ENCODE data around the gene CTNNBL1.
"Not testable (repeated sequence)": the region's sequence is repeated elsewhere in the genome, so short reads cannot be mapped to it uniquely, and the experiment has no call there.

Gene CTNNBL1, protein sequence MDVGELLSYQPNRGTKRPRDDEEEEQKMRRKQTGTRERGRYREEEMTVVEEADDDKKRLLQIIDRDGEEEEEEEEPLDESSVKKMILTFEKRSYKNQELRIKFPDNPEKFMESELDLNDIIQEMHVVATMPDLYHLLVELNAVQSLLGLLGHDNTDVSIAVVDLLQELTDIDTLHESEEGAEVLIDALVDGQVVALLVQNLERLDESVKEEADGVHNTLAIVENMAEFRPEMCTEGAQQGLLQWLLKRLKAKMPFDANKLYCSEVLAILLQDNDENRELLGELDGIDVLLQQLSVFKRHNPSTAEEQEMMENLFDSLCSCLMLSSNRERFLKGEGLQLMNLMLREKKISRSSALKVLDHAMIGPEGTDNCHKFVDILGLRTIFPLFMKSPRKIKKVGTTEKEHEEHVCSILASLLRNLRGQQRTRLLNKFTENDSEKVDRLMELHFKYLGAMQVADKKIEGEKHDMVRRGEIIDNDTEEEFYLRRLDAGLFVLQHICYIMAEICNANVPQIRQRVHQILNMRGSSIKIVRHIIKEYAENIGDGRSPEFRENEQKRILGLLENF

GRCh38 chr20:37693635-37694626 lies at the start of gene CTNNBL1:
CTNNBL1 (plus strand) TSS chr20:37694030; CDS start chr20:37694123, 93 bp downstream.
- in situ Hi-C loops (cut with HindIII; ENCODE audit: low sequenced_read_pairs), result no loop called here

DNA sequence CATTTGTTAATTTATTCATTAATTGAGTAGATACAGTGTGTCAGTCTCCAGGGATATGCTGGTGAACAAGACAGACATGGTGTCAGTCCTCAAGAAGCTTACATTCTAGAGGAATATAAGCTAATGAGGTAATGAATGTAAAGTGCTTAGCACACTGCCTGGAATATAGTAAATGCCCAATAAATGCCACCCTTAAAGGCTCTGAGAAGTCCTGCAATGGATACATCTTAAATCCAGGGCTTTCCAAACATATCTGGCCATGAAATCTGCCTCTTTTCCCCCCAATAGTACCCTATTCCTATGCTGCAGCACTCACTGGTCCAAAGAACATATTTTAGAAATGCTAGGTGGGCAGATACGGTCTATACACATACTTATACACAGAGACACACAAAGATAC lies 49.2 kb upstream of the CTNNBL1 start:
- in situ Hi-C loops (cut with HindIII; ENCODE audit: low sequenced_read_pairs), result no loop called here

- in situ Hi-C loops (cut with HindIII; ENCODE audit: low sequenced_read_pairs), result no loop called here
These were observed 45.9 kb upstream of the CTNNBL1 start for GRCh38 chr20:37647946-37648345.

DNA sequence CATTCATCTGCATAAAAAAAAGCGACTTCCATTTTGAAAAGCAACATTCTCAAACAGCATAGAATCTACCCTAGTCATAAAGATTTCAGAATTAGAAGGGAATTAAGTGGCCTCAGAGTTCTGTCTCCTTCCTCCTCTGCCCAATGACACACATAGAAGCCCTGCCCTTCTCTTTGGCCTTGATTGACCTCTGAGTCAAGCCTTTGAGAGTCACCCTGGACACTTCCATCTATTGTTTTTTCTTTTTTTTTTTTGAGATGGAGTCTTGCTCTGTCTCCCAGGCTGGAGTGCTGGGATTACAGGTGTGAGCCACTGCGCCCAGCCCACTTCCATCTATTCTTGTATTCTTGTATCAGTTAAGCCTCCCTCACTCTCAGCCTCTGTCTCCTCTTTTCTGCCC lies 44.8 kb upstream of the CTNNBL1 start:
- in situ Hi-C loops (cut with HindIII; ENCODE audit: low sequenced_read_pairs), result no loop called here

DNA sequence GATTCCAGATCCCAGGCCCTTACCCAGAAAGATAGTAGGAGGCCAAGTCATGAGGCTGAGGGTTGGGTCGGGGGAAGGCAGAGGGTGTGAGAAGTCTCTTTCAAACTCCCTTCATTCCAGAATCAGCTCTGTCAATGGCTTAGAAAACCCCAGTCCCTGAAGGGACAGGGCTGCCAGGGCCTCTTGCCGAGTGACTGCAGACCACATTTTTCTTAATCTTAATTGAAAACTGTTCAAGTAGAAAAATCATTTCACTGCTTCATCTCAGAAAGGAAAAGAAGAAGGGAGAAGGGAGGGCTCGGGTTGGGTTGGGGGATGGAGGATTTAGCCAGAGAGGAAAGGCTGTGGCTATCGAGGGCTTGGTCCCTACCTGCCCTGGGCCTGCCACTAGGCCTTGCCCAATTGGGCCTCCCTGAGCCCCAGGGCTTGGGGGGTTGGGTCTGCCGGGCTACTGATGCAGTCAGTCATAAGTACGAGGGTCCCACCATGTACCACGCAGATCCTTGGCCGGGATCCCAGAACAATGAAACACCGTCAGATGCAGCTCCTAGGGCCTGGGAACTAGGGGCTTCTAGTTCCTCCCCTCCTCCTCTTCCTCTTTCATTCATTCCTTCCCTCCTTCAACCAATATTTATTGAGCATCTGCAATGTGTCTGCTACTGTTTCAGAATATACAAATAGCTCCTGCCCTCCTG lies 44.0 kb upstream of the CTNNBL1 start:
- in situ Hi-C loops (cut with HindIII; ENCODE audit: low sequenced_read_pairs), result no loop called here

DNA sequence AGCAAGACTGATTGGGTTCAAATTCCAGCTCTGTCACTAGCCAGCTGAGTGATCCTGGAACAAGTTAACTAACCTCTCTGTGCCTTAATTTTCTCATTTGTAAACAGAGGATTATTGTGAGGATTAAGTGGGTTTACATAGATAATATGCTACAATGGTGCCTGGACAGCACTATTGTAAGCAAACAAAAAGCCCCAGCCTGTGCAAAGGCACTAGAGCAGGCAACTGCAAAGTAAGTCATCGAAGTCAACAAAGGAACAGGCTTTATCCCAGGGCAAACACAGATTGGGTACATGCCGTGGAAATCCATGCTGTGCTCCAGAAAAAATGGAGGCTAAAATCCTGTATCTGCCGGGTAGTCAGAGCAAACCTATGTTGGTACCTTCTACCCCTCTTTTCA lies 43.2 kb upstream of the CTNNBL1 start:
- in situ Hi-C loops (cut with HindIII; ENCODE audit: low sequenced_read_pairs), result no loop called here

DNA sequence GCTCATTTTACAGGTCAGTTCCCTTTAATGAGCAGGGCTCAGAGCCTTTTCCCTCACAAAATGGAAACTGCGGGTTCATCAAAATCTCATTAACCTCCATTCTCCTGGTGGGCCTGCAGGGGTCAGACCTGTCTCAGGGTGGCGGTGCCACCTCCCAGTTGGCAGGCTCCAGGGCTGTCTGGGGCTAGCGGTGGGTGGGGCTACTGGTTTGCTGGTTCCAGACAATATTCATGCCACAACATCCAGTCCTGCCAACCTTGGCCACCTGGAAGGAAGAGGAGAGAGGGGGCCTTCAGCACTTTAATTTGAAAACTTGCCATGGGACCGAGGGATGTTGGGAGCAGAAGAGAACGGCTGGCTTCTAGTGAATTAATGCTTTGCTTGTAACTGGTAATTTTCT lies 41.9 kb upstream of the CTNNBL1 start:
- in situ Hi-C loops (cut with HindIII; ENCODE audit: low sequenced_read_pairs), result no loop called here

DNA sequence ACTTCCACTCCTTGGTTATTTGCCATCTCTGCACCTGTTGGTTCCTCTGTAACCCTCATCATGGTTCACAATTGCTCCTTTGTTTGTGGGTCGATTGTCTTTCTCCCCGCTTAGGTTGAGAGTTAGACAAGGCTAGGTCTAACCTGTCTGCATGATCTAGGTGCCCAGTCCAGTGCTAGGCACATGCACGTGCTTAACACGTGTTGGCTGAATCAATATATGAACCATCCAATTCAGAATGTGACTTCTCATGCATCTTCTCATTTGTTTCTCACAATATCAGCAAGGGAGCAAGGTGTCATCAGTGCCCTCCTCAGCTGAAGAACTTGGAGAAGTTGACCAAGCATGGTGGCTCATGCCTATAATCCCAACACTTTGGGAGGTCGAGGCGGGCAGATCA lies 36.9 kb upstream of the CTNNBL1 start:
- in situ Hi-C loops (cut with HindIII; ENCODE audit: low sequenced_read_pairs), result loop anchor here (5.0 kb wide), 1 partner anchor 90 kb away; no protein-coding TSS in a partner anchor

GRCh38 chr20:37657924-37658804 lies 35.7 kb upstream of the CTNNBL1 start:
- in situ Hi-C loops (cut with HindIII; ENCODE audit: low sequenced_read_pairs), result loop anchor here (5.0 kb wide), 1 partner anchor 91 kb away; no protein-coding TSS in a partner anchor

- in situ Hi-C loops (cut with HindIII; ENCODE audit: low sequenced_read_pairs), result no loop called here
These were observed 32.3 kb upstream of the CTNNBL1 start for GRCh38 chr20:37661519-37661918.

GRCh38 chr20:37662308-37662707 lies 31.5 kb upstream of the CTNNBL1 start:
- in situ Hi-C loops (cut with HindIII; ENCODE audit: low sequenced_read_pairs), result no loop called here

DNA sequence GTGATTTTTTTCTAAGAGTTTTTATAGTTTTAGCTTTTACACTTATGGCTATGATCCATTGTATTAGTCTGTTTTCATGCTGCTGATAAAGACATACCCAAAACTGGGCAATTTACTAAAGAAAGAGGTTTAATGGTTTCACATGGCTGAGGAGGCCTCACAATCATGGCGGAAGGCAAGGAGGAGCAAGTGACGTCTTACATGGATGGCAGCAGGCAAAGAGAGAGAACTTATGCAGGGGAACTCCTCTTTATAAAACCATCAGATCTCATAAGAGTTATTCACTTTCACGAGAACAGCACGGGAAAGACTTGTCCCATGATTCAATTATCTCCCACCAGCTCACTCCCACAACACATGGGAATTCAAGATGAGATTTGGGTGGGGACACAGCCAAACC lies 29.2 kb upstream of the CTNNBL1 start:
- in situ Hi-C loops (cut with HindIII; ENCODE audit: low sequenced_read_pairs), result not testable (repeated sequence)

DNA sequence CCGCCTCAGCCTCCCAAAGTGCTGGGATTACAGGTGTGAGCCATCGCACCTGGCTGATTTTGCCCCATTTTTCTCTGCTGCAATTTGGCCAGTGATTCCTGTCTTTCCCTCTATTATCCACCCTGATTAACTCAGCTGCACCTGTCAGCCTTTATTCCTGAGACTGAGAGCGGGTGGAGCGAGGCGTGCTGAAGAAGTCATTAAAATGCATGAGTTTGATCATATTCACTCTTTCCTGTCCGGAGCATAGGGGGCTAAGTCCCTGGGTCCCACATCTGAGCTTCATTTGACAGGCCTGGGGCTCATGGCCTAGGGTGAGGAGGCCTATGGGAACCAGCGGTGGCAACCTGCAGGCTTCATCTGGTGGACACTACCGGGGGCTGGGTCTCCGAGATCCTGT lies 25.7 kb upstream of the CTNNBL1 start:
- in situ Hi-C loops (cut with HindIII; ENCODE audit: low sequenced_read_pairs), result no loop called here

- in situ Hi-C loops (cut with HindIII; ENCODE audit: low sequenced_read_pairs), result no loop called here
These were observed 24.6 kb upstream of the CTNNBL1 start for GRCh38 chr20:37669062-37669772.

DNA sequence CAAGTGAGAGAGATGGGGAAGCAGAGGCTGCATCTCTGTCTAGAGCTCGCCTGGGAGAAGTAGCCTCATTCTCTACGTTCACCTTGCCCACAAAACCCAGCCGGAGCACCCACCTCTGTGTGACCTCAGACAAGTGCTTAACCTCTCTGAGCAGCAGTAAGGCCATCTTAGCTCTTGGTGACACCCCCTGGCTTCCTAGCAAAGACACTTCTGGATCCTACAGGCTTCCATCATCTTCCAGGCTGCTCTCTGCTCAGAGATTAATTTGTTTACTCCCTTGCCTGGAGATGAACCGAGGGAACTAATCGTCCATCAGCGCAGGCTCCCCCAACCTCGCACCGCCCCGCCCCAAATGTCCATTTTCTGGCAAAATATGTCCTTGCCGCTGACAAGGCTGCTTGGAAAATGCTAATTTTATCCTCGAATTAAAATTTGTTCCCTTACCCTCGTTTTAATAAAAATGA lies 24.0 kb upstream of the CTNNBL1 start:
- in situ Hi-C loops (cut with HindIII; ENCODE audit: low sequenced_read_pairs), result no loop called here

GRCh38 chr20:37670351-37670791 lies 23.5 kb upstream of the CTNNBL1 start:
- in situ Hi-C loops (cut with HindIII; ENCODE audit: low sequenced_read_pairs), result no loop called here

- in situ Hi-C loops (cut with HindIII; ENCODE audit: low sequenced_read_pairs), result no loop called here
These were observed 21.7 kb upstream of the CTNNBL1 start for GRCh38 chr20:37672143-37672542.

- in situ Hi-C loops (cut with HindIII; ENCODE audit: low sequenced_read_pairs), result no loop called here
These were observed 20.4 kb upstream of the CTNNBL1 start for GRCh38 chr20:37673444-37673843.

DNA sequence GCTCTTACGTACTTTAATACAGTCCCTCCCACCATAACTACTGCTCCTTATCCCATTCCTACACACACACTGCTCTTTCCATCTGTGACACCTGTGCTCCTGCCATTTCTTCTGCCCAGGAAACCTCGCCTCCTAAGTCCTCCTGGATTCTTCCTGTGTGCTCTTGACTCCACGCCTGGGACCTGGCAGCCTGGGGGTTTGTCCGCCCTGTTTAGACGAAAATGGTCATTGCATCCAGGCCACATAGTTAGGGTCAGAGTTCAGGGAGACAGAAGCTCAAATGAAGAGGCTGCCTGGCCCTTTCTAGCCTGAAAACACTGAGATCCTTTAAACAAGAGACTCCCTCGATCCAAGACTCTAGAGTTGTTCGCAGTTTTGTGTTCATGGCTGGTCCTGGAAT lies 17.4 kb upstream of the CTNNBL1 start:
- in situ Hi-C loops (cut with HindIII; ENCODE audit: low sequenced_read_pairs), result no loop called here

All from endothelial cell of hepatic sinusoid (primary cell).